ENCODE measurements around the gene CCDC144A.
"Not testable (repeated sequence)": the region's sequence is repeated elsewhere in the genome, so short reads cannot be mapped to it uniquely, and the experiment has no call there.

CCDC144A gene

GRCh38 chr17:16757520-16757919, 67.5 kb downstream of the CCDC144A start:
- DNase-seq (ENCODE audit: low read depth in 2 of 2) = not testable (repeated sequence)

GRCh38 chr17:16758177-16758576, 68.1 kb downstream of the CCDC144A start:
- not testable (repeated sequence) for DNase-seq (ENCODE audit: low read depth in 2 of 2)

- DNase-seq (ENCODE audit: low read depth in 2 of 2) = not testable (repeated sequence)
Measured at GRCh38 chr17:16768290-16769175, 78.5 kb downstream of the CCDC144A start.

- DNase-seq (ENCODE audit: low read depth in 2 of 2) = not testable (repeated sequence)
Measured at GRCh38 chr17:16772394-16773145, 82.5 kb downstream of the CCDC144A start.

- DNase-seq (ENCODE audit: low read depth in 2 of 2) = not testable (repeated sequence)
Measured at GRCh38 chr17:16773146-16773522, 83.1 kb downstream of the CCDC144A start.

GRCh38 chr17:16787851-16788250, 97.8 kb downstream of the CCDC144A start:
- not testable (repeated sequence) for DNase-seq (ENCODE audit: low read depth in 2 of 2)

- DNase-seq (ENCODE audit: low read depth in 2 of 2) = not testable (repeated sequence)
Measured at GRCh38 chr17:16788889-16789536, 99.0 kb downstream of the CCDC144A start.

GRCh38 chr17:16789622-16790021, 99.6 kb downstream of the CCDC144A start:
- not testable (repeated sequence) for DNase-seq (ENCODE audit: low read depth in 2 of 2)

- not testable (repeated sequence) for DNase-seq (ENCODE audit: low read depth in 2 of 2)
Measured at GRCh38 chr17:16790313-16790871, 100.4 kb downstream of the CCDC144A start.

- DNase-seq (ENCODE audit: low read depth in 2 of 2) = not testable (repeated sequence)
Measured at GRCh38 chr17:16794215-16794614, 104.2 kb downstream of the CCDC144A start.

- DNase-seq (ENCODE audit: low read depth in 2 of 2) = not testable (repeated sequence)
Measured at GRCh38 chr17:16795894-16796293, 105.9 kb downstream of the CCDC144A start.

- not testable (repeated sequence) for DNase-seq (ENCODE audit: low read depth in 2 of 2)
Measured at GRCh38 chr17:16804851-16805250, 114.8 kb downstream of the CCDC144A start.

GRCh38 chr17:16806599-16806998, 116.6 kb downstream of the CCDC144A start:
- DNase-seq (ENCODE audit: low read depth in 2 of 2) = not testable (repeated sequence)

- not testable (repeated sequence) for DNase-seq (ENCODE audit: low read depth in 2 of 2)
Measured at GRCh38 chr17:16807620-16808019, 117.6 kb downstream of the CCDC144A start.

- not testable (repeated sequence) for DNase-seq (ENCODE audit: low read depth in 2 of 2)
Measured at GRCh38 chr17:16810236-16810635, 120.2 kb downstream of the CCDC144A start.

GRCh38 chr17:16812126-16812525, 122.1 kb downstream of the CCDC144A start:
- not testable (repeated sequence) for DNase-seq (ENCODE audit: low read depth in 2 of 2)

GRCh38 chr17:16814439-16814838, 124.4 kb downstream of the CCDC144A start:
- no peak for DNase-seq (ENCODE audit: low read depth in 2 of 2)

GRCh38 chr17:16817201-16817600, 127.2 kb downstream of the CCDC144A start:
- DNase-seq (ENCODE audit: low read depth in 2 of 2) = no peak

- not testable (repeated sequence) for DNase-seq (ENCODE audit: low read depth in 2 of 2)
Measured at GRCh38 chr17:16817940-16818339, 127.9 kb downstream of the CCDC144A start.

GRCh38 chr17:16818340-16818739, 128.3 kb downstream of the CCDC144A start:
- no peak for DNase-seq (ENCODE audit: low read depth in 2 of 2)

- no peak for DNase-seq (ENCODE audit: low read depth in 2 of 2)
Measured at GRCh38 chr17:16818821-16819683, 129.0 kb downstream of the CCDC144A start.
